H9 (cell line): ENCODE measurements around the gene CDH4. TPM values are rescaled to one million over a fixed set of nuclear protein-coding genes. Genes with fewer than 3 reads are reported as not detected.

ENCODE experiments used
- DNase-seq: peaks from one replicate; pipeline ENCODE4 v3.0.0-alpha.2; 2017
- H2AFZ ChIP-seq: one replicate; pipeline ENCODE4 v1.6.1; 2013; ENCODE audit warnings: mild to moderate bottlenecking, low read length, control low read depth, moderate library complexity
- H2AK5ac ChIP-seq: 2 replicates; pipeline ENCODE4 v1.6.1; 2013; ENCODE audit warnings: low read length, control low read depth, mixed read lengths; ENCODE audit not compliant: insufficient read length
- H2BK120ac ChIP-seq: one replicate; pipeline ENCODE4 v1.6.1; 2013; ENCODE audit warnings: low read depth, mild to moderate bottlenecking, low read length, control low read depth, inconsistent platforms; ENCODE audit not compliant: poor library complexity, severe bottlenecking
- H2BK12ac ChIP-seq: 2 replicates; pipeline ENCODE4 v1.6.1; 2013; ENCODE audit warnings: low read length, control low read depth, mixed read lengths, low read depth; ENCODE audit not compliant: insufficient read length
- H2BK15ac ChIP-seq: 2 replicates; pipeline ENCODE4 v1.6.1; 2013; ENCODE audit warnings: low read depth, low read length, control low read depth
- H2BK20ac ChIP-seq: one replicate; pipeline ENCODE4 v1.6.1; 2013; ENCODE audit warnings: low read depth, mild to moderate bottlenecking, low read length, control low read depth, inconsistent platforms; ENCODE audit not compliant: poor library complexity, severe bottlenecking
- H2BK5ac ChIP-seq: 2 replicates; pipeline ENCODE4 v1.6.1; 2013; ENCODE audit warnings: low read length, control low read depth, mixed read lengths; ENCODE audit not compliant: insufficient read length
- H3K14ac ChIP-seq: 2 replicates; pipeline ENCODE4 v1.6.1; 2013; ENCODE audit warnings: low read length, control low read depth; ENCODE audit not compliant: insufficient read depth
- H3K18ac ChIP-seq: 2 replicates; pipeline ENCODE4 v1.6.1; 2013; ENCODE audit warnings: low read depth, mild to moderate bottlenecking, mixed read lengths, low read length, control low read depth; ENCODE audit not compliant: insufficient read length
- H3K23ac ChIP-seq: 2 replicates; pipeline ENCODE4 v1.6.1; 2013; ENCODE audit warnings: low read length, control low read depth, mixed read lengths, low read depth; ENCODE audit not compliant: insufficient read length
- H3K23me2 ChIP-seq: 2 replicates; pipeline ENCODE4 v1.6.1; 2013; ENCODE audit warnings: low read depth, mild to moderate bottlenecking, mixed read lengths, low read length, control low read depth; ENCODE audit not compliant: insufficient read length, poor library complexity, severe bottlenecking
- H3K27ac ChIP-seq: 2 replicates; pipeline ENCODE4 v1.5.1; 2013; ENCODE audit warnings: low read length, control low read depth, mixed read lengths, low read depth; ENCODE audit not compliant: insufficient read length
- H3K27me3 ChIP-seq: 2 replicates; pipeline ENCODE4 v1.6.1; 2013; ENCODE audit warnings: low read length, control low read depth, inconsistent platforms; ENCODE audit not compliant: insufficient read depth
- H3K4ac ChIP-seq: 2 replicates; pipeline ENCODE4 v1.6.1; 2013; ENCODE audit warnings: low read depth, mild to moderate bottlenecking, control low read depth, inconsistent platforms, low read length, moderate library complexity
- H3K4me1 ChIP-seq: 2 replicates; pipeline ENCODE4 v1.6.1; 2013; ENCODE audit warnings: low read length, control low read depth, inconsistent platforms; ENCODE audit not compliant: insufficient read depth
- H3K4me2 ChIP-seq: 2 replicates; pipeline ENCODE4 v1.6.1; 2013; ENCODE audit warnings: low read length, control low read depth, mixed read lengths; ENCODE audit not compliant: insufficient read length, insufficient read depth
- H3K56ac ChIP-seq: 2 replicates; pipeline ENCODE4 v1.6.1; 2013; ENCODE audit warnings: low read depth, mild to moderate bottlenecking, mixed read lengths, low read length, control low read depth; ENCODE audit not compliant: insufficient read length
- H3K79me1 ChIP-seq: 2 replicates; pipeline ENCODE4 v1.6.1; 2013; ENCODE audit warnings: low read depth, mild to moderate bottlenecking, moderate library complexity, low read length, control low read depth, inconsistent platforms; ENCODE audit not compliant: insufficient read depth, poor library complexity, severe bottlenecking
- H3K79me2 ChIP-seq: 2 replicates; pipeline ENCODE4 v1.6.1; 2013; ENCODE audit warnings: low read length, control low read depth, inconsistent platforms; ENCODE audit not compliant: insufficient read depth
- H3K9ac ChIP-seq: 2 replicates; pipeline ENCODE4 v1.6.1; 2013; ENCODE audit warnings: low read length, control low read depth, mixed read lengths; ENCODE audit not compliant: insufficient read length; ENCODE audit errors: extremely low read depth
- H3K9me3 ChIP-seq: one replicate; pipeline ENCODE4 v1.6.1; 2013; ENCODE audit warnings: low read depth, low read length, inconsistent platforms; ENCODE audit not compliant: control insufficient read depth
- H3T11ph ChIP-seq: one replicate; pipeline ENCODE4 v1.6.1; 2013; ENCODE audit warnings: mild to moderate bottlenecking, low read length, control low read depth, inconsistent platforms
- H4K20me1 ChIP-seq: one replicate; pipeline ENCODE4 v1.6.1; 2013; ENCODE audit not compliant: control insufficient read depth, insufficient read length, insufficient read depth
- H4K5ac ChIP-seq: 2 replicates; pipeline ENCODE4 v1.6.1; 2013; ENCODE audit warnings: low read depth, mild to moderate bottlenecking, mixed read lengths, low read length, control low read depth; ENCODE audit not compliant: insufficient read length
- H4K8ac ChIP-seq: replicated peaks from 2 replicates; pipeline ENCODE4 v1.6.1; 2013; ENCODE audit warnings: low read length, control low read depth, mixed read lengths, low read depth; ENCODE audit not compliant: insufficient read length
- H4K91ac ChIP-seq: 2 replicates; pipeline ENCODE4 v1.6.1; 2013; ENCODE audit warnings: low read depth, mild to moderate bottlenecking, moderate library complexity, mixed read lengths, low read length, control low read depth; ENCODE audit not compliant: insufficient read length
- H3K27ac Mint-ChIP-seq, 3 experiments: 2 replicates in 2 of 3; 3 replicates in 1 of 3; pipeline ENCODE4 v1.8.0; 2020 to 2021; ENCODE audit warnings: mixed read lengths in 3 of 3, mild to moderate bottlenecking in 1 of 3, moderate library complexity in 1 of 3
- H3K27me3 Mint-ChIP-seq: 2 replicates; pipeline ENCODE4 v1.8.0; 2021; ENCODE audit warnings: low read depth, mild to moderate bottlenecking, moderate library complexity, mixed read lengths
- H3K36me3 Mint-ChIP-seq, 3 experiments: 2 replicates in 2 of 3; 3 replicates in 1 of 3; pipeline ENCODE4 v1.8.0; 2020 to 2021; ENCODE audit warnings: low read depth in 3 of 3, mixed read lengths in 3 of 3; ENCODE audit not compliant: insufficient read depth in 1 of 3
- H3K4me1 Mint-ChIP-seq, 2 experiments: 2 replicates each; pipeline ENCODE4 v1.8.0; 2020; ENCODE audit warnings: mixed read lengths in 2 of 2
- H3K4me3 Mint-ChIP-seq, 2 experiments: 2 replicates in 1 of 2; 3 replicates in 1 of 2; pipeline ENCODE4 v1.8.0; 2020 to 2021; ENCODE audit warnings: mild to moderate bottlenecking in 2 of 2, mixed read lengths in 2 of 2, moderate library complexity in 1 of 2
- H3K9me3 Mint-ChIP-seq, 2 experiments: 2 replicates in 1 of 2; 3 replicates in 1 of 2; pipeline ENCODE4 v1.8.0; 2020; ENCODE audit warnings: mild to moderate bottlenecking in 2 of 2, mixed read lengths in 2 of 2, moderate library complexity in 1 of 2
- CTCF ChIP-seq: fragments of 200-600 bp; sonication (generic); conservative IDR thresholded peaks from 3 replicates; pipeline ENCODE4 v1.8.0; 2021; ENCODE audit warnings: antibody characterized with exemption, mild to moderate bottlenecking
- WGBS: extraction: QIAGEN DNeasy Blood & Tissue Kit; methylation state at CpG from one replicate; pipeline ENCODE4 v1.1.7; 2013; ENCODE audit warnings: missing lambda C conversion rate, low lambda C conversion rate, mixed read lengths; ENCODE audit not compliant: insufficient read length; ENCODE audit errors: extremely low coverage; 5-methylcytosine and 5-hydroxymethylcytosine counted together
- total RNA-seq: library from RNA; stranded (reverse); gene quantifications from 2 replicates; pipeline ENCODE4 v1.2.1, GENCODE V29; 2021

Gene CDH4
- total RNA-seq, 1 experiment from 2014 or later: 3.0 TPM

GRCh38 chr20:61210862-61211261 lies 41.2 kb upstream of the CDH4 start:
- no peak overlapping the region for H4K91ac ChIP-seq
- H2BK15ac ChIP-seq: no peak overlapping the region
- H4K20me1 ChIP-seq: no peaks in the 10 kb centered on the region
- no peak overlapping the region for H3K14ac ChIP-seq
- H2BK5ac ChIP-seq: no peak overlapping the region
- Mint-ChIP-seq H3K36me3 (no peaks in the 10 kb centered on the region), H3K27ac (no peak overlapping the region), H3K4me3 (no peak overlapping the region), H3K27me3 (peaks cover 90% of the 10 kb centered on the region), H3K9me3 (no peaks in the 10 kb centered on the region), H3K4me1 (peaks cover under 1 to 4% of the 10 kb centered on the region in 2 experiments; a peak in 2 of 4 replicates)
- TF ChIP-seq CTCF: no peak
- H3K4ac ChIP-seq: no peak overlapping the region
- no peak overlapping the region for H3K27ac ChIP-seq
- H3K27me3 ChIP-seq: peaks cover 2% of the 10 kb centered on the region; the same call in 1 of the 2 replicates
- H2BK12ac ChIP-seq: no peak overlapping the region
- H3T11ph ChIP-seq: no peak overlapping the region
- no peak overlapping the region for H2AFZ ChIP-seq
- H3K79me2 ChIP-seq: no peaks in the 10 kb centered on the region
- no peaks in the 10 kb centered on the region for H3K4me1 ChIP-seq
- no peaks in the 10 kb centered on the region for H3K79me1 ChIP-seq
- H2BK20ac ChIP-seq: no peak overlapping the region
- H2AK5ac ChIP-seq: no peak overlapping the region
- DNase-seq: no peak
- no peak overlapping the region for H2BK120ac ChIP-seq
- no peak overlapping the region for H3K56ac ChIP-seq
- H4K5ac ChIP-seq: no peak overlapping the region
- H3K23ac ChIP-seq: no peak overlapping the region
- H3K9ac ChIP-seq: no peak overlapping the region
- H3K18ac ChIP-seq: no peak overlapping the region
- no peak overlapping the region for H3K4me2 ChIP-seq
- WGBS: no CpG with 5 or more reads among the region's 6 CpGs
- no peaks in the 10 kb centered on the region for H3K9me3 ChIP-seq
- no peaks in the 10 kb centered on the region for H3K23me2 ChIP-seq
- no peak overlapping the region for H4K8ac ChIP-seq
